IPS-20b (cell line): ENCODE data around the gene MARCHF10.
"Not testable (repeated sequence)": the region's sequence is repeated elsewhere in the genome, so short reads cannot be mapped to it uniquely, and the experiment has no call there.

Experiments used
- H3K27ac ChIP-seq: one replicate; pipeline ENCODE4 v1.5.1; 2013; ENCODE audit warnings: low read length
- H3K27me3 ChIP-seq: 2 replicates; pipeline ENCODE4 v1.6.1; 2013; ENCODE audit warnings: mild to moderate bottlenecking, low read length, inconsistent platforms; ENCODE audit not compliant: insufficient read depth
- H3K36me3 ChIP-seq: 2 replicates; pipeline ENCODE4 v1.6.1; 2013; ENCODE audit warnings: low read depth, mild to moderate bottlenecking, inconsistent platforms, low read length, moderate library complexity; ENCODE audit not compliant: insufficient read depth
- H3K4me1 ChIP-seq: 2 replicates; pipeline ENCODE4 v1.6.1; 2013; ENCODE audit warnings: mild to moderate bottlenecking, control low read depth, inconsistent platforms, low read length, moderate library complexity; ENCODE audit not compliant: insufficient read depth
- H3K4me3 ChIP-seq: 2 replicates; pipeline ENCODE4 v1.5.1; 2013; ENCODE audit warnings: mild to moderate bottlenecking, low read length, inconsistent platforms
- H3K9ac ChIP-seq: 2 replicates; pipeline ENCODE4 v1.6.1; 2013; ENCODE audit warnings: low read depth, mild to moderate bottlenecking, inconsistent platforms, low read length, moderate library complexity
- H3K9me3 ChIP-seq: 2 replicates; pipeline ENCODE4 v1.6.1; 2013; ENCODE audit warnings: mild to moderate bottlenecking, low read depth, low read length, inconsistent platforms; ENCODE audit not compliant: insufficient read depth

The MARCHF10 gene

GRCh38 chr17:62807812-62808575 lies at the start of gene MARCHF10:
Gene MARCHF10 (minus strand): TSS chr17:62808314. CDS start chr17:62801735, 6,579 bp downstream.
- Histone ChIP-seq H3K4me1 (peaks cover 14% of the 10 kb centered on the region; the same call in 1 of the 2 replicates), H3K27me3 (no peaks in the 10 kb centered on the region), H3K4me3 (peak within 1 kb of the TSS; percentile 70), H3K36me3 (no peaks in the 10 kb centered on the region), H3K9ac (peak within 1 kb of the TSS; percentile 58; the same call in 1 of the 2 replicates), H3K27ac (no peak within 1 kb of the TSS), H3K9me3 (no peaks in the 10 kb centered on the region)

GRCh38 chr17:62857526-62857925 lies 49.4 kb upstream of the MARCHF10 start:
- H3K27me3 ChIP-seq = no peaks in the 10 kb centered on the region
- no peak overlapping the region for H3K4me3 ChIP-seq
- no peak overlapping the region for H3K9ac ChIP-seq
- no peaks in the 10 kb centered on the region for H3K36me3 ChIP-seq
- no peak overlapping the region for H3K27ac ChIP-seq
- H3K4me1 ChIP-seq = no peaks in the 10 kb centered on the region
- H3K9me3 ChIP-seq = no peaks in the 10 kb centered on the region

GRCh38 chr17:62856594-62856993 lies 48.5 kb upstream of the MARCHF10 start:
- H3K4me3 ChIP-seq = no peak overlapping the region
- H3K9ac ChIP-seq = no peak overlapping the region
- H3K27ac ChIP-seq = no peak overlapping the region
- no peaks in the 10 kb centered on the region for H3K27me3 ChIP-seq
- no peaks in the 10 kb centered on the region for H3K36me3 ChIP-seq
- no peaks in the 10 kb centered on the region for H3K4me1 ChIP-seq
- H3K9me3 ChIP-seq = no peaks in the 10 kb centered on the region

- Histone ChIP-seq H3K27ac (no peak overlapping the region), H3K27me3 (no peaks in the 10 kb centered on the region), H3K9me3 (no peaks in the 10 kb centered on the region), H3K4me1 (no peaks in the 10 kb centered on the region), H3K4me3 (no peak overlapping the region), H3K36me3 (no peaks in the 10 kb centered on the region), H3K9ac (no peak overlapping the region)
Observed at GRCh38 chr17:62855156-62855555, 47.0 kb upstream of the MARCHF10 start.

- H3K36me3 ChIP-seq = no peaks in the 10 kb centered on the region
- H3K4me1 ChIP-seq = no peaks in the 10 kb centered on the region
- no peaks in the 10 kb centered on the region for H3K9me3 ChIP-seq
- no peak overlapping the region for H3K27ac ChIP-seq
- H3K4me3 ChIP-seq = no peak overlapping the region
- no peak overlapping the region for H3K9ac ChIP-seq
- no peaks in the 10 kb centered on the region for H3K27me3 ChIP-seq
Observed at GRCh38 chr17:62854098-62854680, 46.1 kb upstream of the MARCHF10 start.

- Histone ChIP-seq H3K9me3 (no peaks in the 10 kb centered on the region), H3K36me3 (no peaks in the 10 kb centered on the region), H3K27me3 (no peaks in the 10 kb centered on the region), H3K27ac (no peak overlapping the region), H3K9ac (no peak overlapping the region), H3K4me3 (no peak overlapping the region), H3K4me1 (no peaks in the 10 kb centered on the region)
Observed at GRCh38 chr17:62852195-62852594, 44.1 kb upstream of the MARCHF10 start.

- H3K4me3 ChIP-seq, H3K36me3 ChIP-seq, H3K9ac ChIP-seq, H3K27me3 ChIP-seq, H3K27ac ChIP-seq, H3K9me3 ChIP-seq, H3K4me1 ChIP-seq: not testable (repeated sequence)
Observed at GRCh38 chr17:62849591-62850415, 41.7 kb upstream of the MARCHF10 start.

GRCh38 chr17:62848334-62848733 lies 40.2 kb upstream of the MARCHF10 start:
- Histone ChIP-seq H3K36me3 (no peaks in the 10 kb centered on the region), H3K4me1 (no peaks in the 10 kb centered on the region), H3K27ac (no peak overlapping the region), H3K9me3 (no peaks in the 10 kb centered on the region), H3K4me3 (no peak overlapping the region), H3K9ac (no peak overlapping the region), H3K27me3 (no peaks in the 10 kb centered on the region)

GRCh38 chr17:62847426-62847825 lies 39.3 kb upstream of the MARCHF10 start:
- H3K27me3 ChIP-seq = no peaks in the 10 kb centered on the region
- no peak overlapping the region for H3K9ac ChIP-seq
- H3K27ac ChIP-seq = no peak overlapping the region
- no peaks in the 10 kb centered on the region for H3K36me3 ChIP-seq
- H3K9me3 ChIP-seq = no peaks in the 10 kb centered on the region
- H3K4me1 ChIP-seq = no peaks in the 10 kb centered on the region
- H3K4me3 ChIP-seq = no peak overlapping the region

GRCh38 chr17:62840871-62841270 lies 32.8 kb upstream of the MARCHF10 start:
- H3K9me3 ChIP-seq = no peaks in the 10 kb centered on the region
- no peaks in the 10 kb centered on the region for H3K27me3 ChIP-seq
- H3K36me3 ChIP-seq = no peaks in the 10 kb centered on the region
- H3K4me3 ChIP-seq = no peak overlapping the region
- H3K9ac ChIP-seq = no peak overlapping the region
- H3K4me1 ChIP-seq = no peaks in the 10 kb centered on the region
- no peak overlapping the region for H3K27ac ChIP-seq

- H3K9ac ChIP-seq, H3K27ac ChIP-seq, H3K27me3 ChIP-seq, H3K4me3 ChIP-seq, H3K36me3 ChIP-seq, H3K9me3 ChIP-seq, H3K4me1 ChIP-seq: not testable (repeated sequence)
Observed at GRCh38 chr17:62833816-62834215, 25.7 kb upstream of the MARCHF10 start.
